Measurements from ENCODE around the gene PRICKLE1.

DNA sequence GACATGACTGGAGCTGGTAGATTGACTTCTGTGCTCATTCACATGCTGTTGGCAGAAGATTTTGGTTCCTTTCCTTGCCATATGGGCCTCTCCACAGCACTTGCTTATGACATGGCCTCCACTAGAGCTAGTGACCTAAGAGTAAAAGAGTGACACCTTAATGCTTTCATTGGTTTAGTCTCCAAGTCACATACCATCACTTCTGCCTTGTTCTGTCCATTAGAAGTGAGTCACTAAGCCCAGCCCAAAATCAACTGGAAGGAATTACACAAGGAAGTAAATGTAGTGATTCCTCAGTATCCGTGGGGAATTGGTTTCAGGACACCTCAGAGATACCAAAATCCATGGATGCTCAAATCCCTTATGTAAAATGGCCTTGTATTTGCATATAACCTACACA lies 182.2 kb downstream of the PRICKLE1 start:
- TF ChIP-seq POLR2A (IDR thresholded peaks at IDR 0.05) = no peak
- TF ChIP-seq, protein P1, sequence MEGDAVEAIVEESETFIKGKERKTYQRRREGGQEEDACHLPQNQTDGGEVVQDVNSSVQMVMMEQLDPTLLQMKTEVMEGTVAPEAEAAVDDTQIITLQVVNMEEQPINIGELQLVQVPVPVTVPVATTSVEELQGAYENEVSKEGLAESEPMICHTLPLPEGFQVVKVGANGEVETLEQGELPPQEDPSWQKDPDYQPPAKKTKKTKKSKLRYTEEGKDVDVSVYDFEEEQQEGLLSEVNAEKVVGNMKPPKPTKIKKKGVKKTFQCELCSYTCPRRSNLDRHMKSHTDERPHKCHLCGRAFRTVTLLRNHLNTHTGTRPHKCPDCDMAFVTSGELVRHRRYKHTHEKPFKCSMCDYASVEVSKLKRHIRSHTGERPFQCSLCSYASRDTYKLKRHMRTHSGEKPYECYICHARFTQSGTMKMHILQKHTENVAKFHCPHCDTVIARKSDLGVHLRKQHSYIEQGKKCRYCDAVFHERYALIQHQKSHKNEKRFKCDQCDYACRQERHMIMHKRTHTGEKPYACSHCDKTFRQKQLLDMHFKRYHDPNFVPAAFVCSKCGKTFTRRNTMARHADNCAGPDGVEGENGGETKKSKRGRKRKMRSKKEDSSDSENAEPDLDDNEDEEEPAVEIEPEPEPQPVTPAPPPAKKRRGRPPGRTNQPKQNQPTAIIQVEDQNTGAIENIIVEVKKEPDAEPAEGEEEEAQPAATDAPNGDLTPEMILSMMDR (IDR thresholded peaks at IDR 0.05) = no peak
